Gastroesophageal sphincter (tissue), 4 donors: Measurements from ENCODE around the gene SEC24D. TPM values are rescaled to one million over a fixed set of nuclear protein-coding genes. Genes with fewer than 3 reads are reported as not detected.

Experiments
- ATAC-seq: fragments of 150-250 bp; one replicate; pipeline ENCODE4 v1.9.1; 2016; ENCODE audit warnings: mild to moderate bottlenecking, moderate library complexity
- H3K27ac ChIP-seq, 4 donors: fragments of 200-600 bp; sonication (generic) in 3 of 4; 1 replicate in 3 of 4; 2 replicates in 1 of 4; pipeline ENCODE4 v1.5.1; 2016 to 2019
- H3K27me3 ChIP-seq: fragments of 200-600 bp; sonication (generic); one replicate; pipeline ENCODE4 v1.5.1; 2019
- H3K36me3 ChIP-seq, 2 donors: fragments of 200-600 bp; sonication (generic); one replicate each; pipeline ENCODE4 v1.5.1; 2019; ENCODE audit warnings: control low read depth in 1 of 2
- H3K4me1 ChIP-seq, 3 donors: fragments of 200-600 bp; sonication (generic); 1 replicate in 2 of 3; 2 replicates in 1 of 3; pipeline ENCODE4 v1.5.1; 2016 to 2019; ENCODE audit warnings: control low read depth in 2 of 3
- H3K4me3 ChIP-seq, 2 donors: fragments of 200-600 bp; sonication (generic); one replicate each; pipeline ENCODE4 v1.5.1; 2019; ENCODE audit warnings: mild to moderate bottlenecking in 1 of 2, moderate library complexity in 1 of 2
- H3K9me3 ChIP-seq, 3 donors: fragments of 200-600 bp; sonication (generic); one replicate each; pipeline ENCODE4 v1.5.1; 2017 to 2019; ENCODE audit warnings: control low read depth in 2 of 3
- EP300 ChIP-seq: sonication (generic); formaldehyde crosslinking; IDR thresholded peaks from one replicate; pipeline ENCODE4 v1.6.1; 2017; ENCODE audit warnings: antibody characterized with exemption, mild to moderate bottlenecking
- POLR2A ChIP-seq, 2 donors: fragments of 450-650 bp; IDR thresholded peaks; one replicate each; pipeline ENCODE4 v1.6.1; 2017; ENCODE audit warnings: antibody characterized with exemption in 2 of 2, mild to moderate bottlenecking in 2 of 2, moderate library complexity in 1 of 2
- POLR2AphosphoS5 ChIP-seq: sonication (generic); formaldehyde crosslinking; IDR thresholded peaks from one replicate; pipeline ENCODE4 v1.6.1; 2017; ENCODE audit warnings: antibody characterized with exemption
- WGBS, 2 donors: methylation state at CpG; one replicate each; pipeline ENCODE4 v1.1.5; 2018; ENCODE audit warnings: low coverage in 1 of 2; 5-methylcytosine and 5-hydroxymethylcytosine counted together
- total RNA-seq, 4 donors: library from RNA; depleted of rRNA; stranded (reverse); fragments of >200 nt; gene quantifications; one replicate each; pipeline ENCODE4 v1.1.0, GENCODE V29; 2016
- TF ChIP-seq, protein P1 (sequence below), 4 experiments: fragments of 200-600 bp in 2 of 4; fragments of 450-650 bp in 2 of 4; sonication (generic) in 1 of 4; IDR thresholded peaks; one replicate each; pipeline ENCODE4 v1.5.1; 2017 to 2019; ENCODE audit warnings: antibody characterized with exemption in 4 of 4, mild to moderate bottlenecking in 2 of 4, moderate library complexity in 2 of 4

Gene SEC24D
- total RNA-seq, 4 donors from 2014 or later = 29.3 to 40.9 (median 33.2) TPM

DNA sequence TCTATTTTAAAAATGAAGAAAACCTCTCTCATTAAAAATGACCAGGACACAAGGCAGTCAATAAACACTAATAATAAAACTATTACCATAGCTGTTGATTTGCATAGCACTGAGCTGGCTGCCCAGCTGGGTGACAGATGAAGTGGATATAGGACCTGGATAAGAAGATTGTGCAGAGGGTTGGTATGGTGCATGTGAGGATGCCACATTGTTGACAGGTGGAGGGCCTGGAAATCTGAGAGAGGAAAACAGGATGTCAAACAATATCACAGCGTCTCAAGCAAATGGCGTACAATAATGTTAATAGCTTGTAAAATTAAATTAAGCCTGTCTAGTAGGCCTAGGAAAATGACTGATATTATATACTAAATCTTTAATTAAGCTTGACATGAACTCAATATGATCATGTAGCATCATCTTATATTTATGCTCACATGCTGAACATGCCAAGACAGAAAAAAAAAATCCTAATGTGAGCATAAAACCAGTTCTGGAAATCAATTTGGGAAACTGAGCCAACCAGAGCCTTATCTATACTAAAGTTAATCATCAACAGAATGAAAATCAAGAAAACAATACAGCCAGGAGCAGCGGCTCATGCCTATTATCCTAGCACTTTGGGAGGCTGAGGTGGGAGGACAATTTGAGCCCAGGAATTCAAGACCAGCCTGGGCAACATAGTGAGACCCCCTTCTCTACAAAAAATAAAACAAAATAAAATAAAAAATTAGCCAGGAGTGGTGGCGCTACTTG lies 18.6 kb downstream of the SEC24D start:
- H3K27me3 ChIP-seq = no peaks in the 10 kb centered on the region
- no peak overlapping the region for H3K27ac ChIP-seq
- peaks cover 0 to 47% of the 10 kb centered on the region in 2 donors for H3K36me3 ChIP-seq
- TF ChIP-seq, protein P1, sequence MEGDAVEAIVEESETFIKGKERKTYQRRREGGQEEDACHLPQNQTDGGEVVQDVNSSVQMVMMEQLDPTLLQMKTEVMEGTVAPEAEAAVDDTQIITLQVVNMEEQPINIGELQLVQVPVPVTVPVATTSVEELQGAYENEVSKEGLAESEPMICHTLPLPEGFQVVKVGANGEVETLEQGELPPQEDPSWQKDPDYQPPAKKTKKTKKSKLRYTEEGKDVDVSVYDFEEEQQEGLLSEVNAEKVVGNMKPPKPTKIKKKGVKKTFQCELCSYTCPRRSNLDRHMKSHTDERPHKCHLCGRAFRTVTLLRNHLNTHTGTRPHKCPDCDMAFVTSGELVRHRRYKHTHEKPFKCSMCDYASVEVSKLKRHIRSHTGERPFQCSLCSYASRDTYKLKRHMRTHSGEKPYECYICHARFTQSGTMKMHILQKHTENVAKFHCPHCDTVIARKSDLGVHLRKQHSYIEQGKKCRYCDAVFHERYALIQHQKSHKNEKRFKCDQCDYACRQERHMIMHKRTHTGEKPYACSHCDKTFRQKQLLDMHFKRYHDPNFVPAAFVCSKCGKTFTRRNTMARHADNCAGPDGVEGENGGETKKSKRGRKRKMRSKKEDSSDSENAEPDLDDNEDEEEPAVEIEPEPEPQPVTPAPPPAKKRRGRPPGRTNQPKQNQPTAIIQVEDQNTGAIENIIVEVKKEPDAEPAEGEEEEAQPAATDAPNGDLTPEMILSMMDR (IDR thresholded peaks at IDR 0.05) = no peak
- TF ChIP-seq POLR2AphosphoS5 (no peak), POLR2A (IDR thresholded peaks at IDR 0.05) (no peak), EP300 (no peak)
- H3K4me3 ChIP-seq = no peak overlapping the region
- peaks cover 0 to 11% (median 0%) of the 10 kb centered on the region in 3 donors for H3K4me1 ChIP-seq
- no peaks in the 10 kb centered on the region for H3K9me3 ChIP-seq
- WGBS, 2 donors = 89 to 95% methylated on average over 2 to 4 of the region's 4 CpGs
- no peak for ATAC-seq

GRCh38 chr4:118816538-118817177 lies 19.3 kb downstream of the SEC24D start:
- H3K36me3 ChIP-seq = peaks cover 0 to 50% of the 10 kb centered on the region in 2 donors
- ATAC-seq = no peak
- no peaks in the 10 kb centered on the region for H3K27me3 ChIP-seq
- WGBS, 2 donors = 30 to 70% methylated on average over 1 of the region's 1 CpG
- H3K9me3 ChIP-seq = no peaks in the 10 kb centered on the region
- H3K27ac ChIP-seq = no peak overlapping the region
- H3K4me3 ChIP-seq = no peak overlapping the region
- peaks cover 0 to 12% (median under 1%) of the 10 kb centered on the region in 3 donors for H3K4me1 ChIP-seq
- TF ChIP-seq POLR2A (IDR thresholded peaks at IDR 0.05) (no peak), POLR2AphosphoS5 (no peak), EP300 (no peak)
- TF ChIP-seq, protein P1 (IDR thresholded peaks at IDR 0.05) = no peak

GRCh38 chr4:118814891-118815290 lies 21.0 kb downstream of the SEC24D start:
- no peaks in the 10 kb centered on the region for H3K27me3 ChIP-seq
- no peak for TF ChIP-seq POLR2AphosphoS5
- no peak for TF ChIP-seq POLR2A (IDR thresholded peaks at IDR 0.05)
- no peak for TF ChIP-seq EP300
- TF ChIP-seq, protein P1 (IDR thresholded peaks at IDR 0.05) = no peak
- peaks cover 0 to 60% of the 10 kb centered on the region in 2 donors for H3K36me3 ChIP-seq
- H3K9me3 ChIP-seq = no peaks in the 10 kb centered on the region
- H3K27ac ChIP-seq = no peak overlapping the region
- WGBS, 2 donors = 90 to 100% methylated on average over 1 to 2 of the region's 3 CpGs
- ATAC-seq = no peak
- H3K4me3 ChIP-seq = no peak overlapping the region
- H3K4me1 ChIP-seq = peaks cover 0 to 21% (median 4%) of the 10 kb centered on the region in 3 donors

DNA sequence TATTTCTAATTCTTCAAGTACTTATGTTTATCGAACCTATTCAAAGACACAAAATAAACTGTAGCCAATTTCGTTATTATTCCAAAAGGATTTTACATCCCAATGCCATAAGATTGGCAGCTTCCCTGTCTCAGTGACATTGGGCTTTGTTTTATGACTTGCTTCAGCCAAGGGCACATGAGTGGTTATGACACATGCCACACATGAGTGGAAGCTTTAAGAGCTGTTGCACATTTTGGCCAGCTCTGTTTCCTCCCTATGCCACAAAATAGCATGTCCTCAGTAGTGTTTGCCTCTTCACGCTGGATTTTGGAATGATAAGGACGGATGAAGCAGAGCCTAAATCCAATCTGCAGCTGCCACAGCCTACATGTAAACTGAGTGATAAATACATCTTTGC lies 21.9 kb downstream of the SEC24D start:
- no peak for ATAC-seq

More for the DNA sequence above, 21.9 kb downstream of the SEC24D start:
- TF ChIP-seq, protein P1 (IDR thresholded peaks at IDR 0.05) = no peak
- TF ChIP-seq POLR2AphosphoS5 (no peak), EP300 (no peak), POLR2A (IDR thresholded peaks at IDR 0.05) (no peak)
- Histone ChIP-seq H3K27ac (no peak overlapping the region), H3K27me3 (no peaks in the 10 kb centered on the region), H3K9me3 (no peaks in the 10 kb centered on the region), H3K36me3 (peaks cover 2 to 67% of the 10 kb centered on the region in 2 donors), H3K4me3 (no peak overlapping the region), H3K4me1 (peaks cover 0 to 21% (median 4%) of the 10 kb centered on the region in 3 donors)
- WGBS, 2 donors = 88 to 98% methylated on average over 4 of the region's 4 CpGs
